CD4-positive, alpha-beta T cell (primary cell): ENCODE measurements around the gene DESI1. TPM values are rescaled to one million over a fixed set of nuclear protein-coding genes. Genes with fewer than 3 reads are reported as not detected.
"Not testable (repeated sequence)": the region's sequence is repeated elsewhere in the genome, so short reads cannot be mapped to it uniquely, and the experiment has no call there.

Source experiments
- ATAC-seq: fragments of 200-7000 bp; cut with Tn5 transposase; one replicate; pipeline ENCODE4 v1.10.0; 2022; ENCODE audit warnings: mild to moderate bottlenecking; ENCODE audit not compliant: poor library complexity
- CTCF ChIA-PET: fragments of 350-600 bp; sonication (Branson Sonifier 250); formaldehyde crosslinking; loops from one replicate; lab custom pipeline; 2021; ENCODE audit warnings: antibody characterized with exemption, inconsistent platforms; lab: Charles Lee
- POLR2A ChIA-PET: fragments of 350-600 bp; sonication (Branson Sonifier 250); formaldehyde crosslinking; loops from one replicate; lab custom pipeline; 2021; ENCODE audit warnings: antibody characterized with exemption, inconsistent platforms; lab: Charles Lee
- DNase-seq, 14 experiments: peaks; one replicate each; pipeline ENCODE4 v3.0.0-alpha.2; 2013 to 2020; ENCODE audit warnings: mixed read lengths in 2 of 14
- H3K27ac ChIP-seq, 2 donors: one replicate each; pipeline versions ENCODE4 v1.5.1 to v1.7.0; 2013; ENCODE audit warnings: low read length in 2 of 2, low read depth in 1 of 2, mild to moderate bottlenecking in 1 of 2
- H3K27me3 ChIP-seq, 2 experiments: 1 replicate in 1 of 2; 2 replicates in 1 of 2; pipeline versions ENCODE4 v1.6.1 to v1.7.0; 2013; ENCODE audit warnings: low read length in 2 of 2, control low read depth in 1 of 2, mild to moderate bottlenecking in 1 of 2, moderate library complexity in 1 of 2; ENCODE audit not compliant: insufficient read depth in 2 of 2, control insufficient read depth in 1 of 2
- H3K36me3 ChIP-seq: one replicate; pipeline ENCODE4 v1.6.1; 2013; ENCODE audit warnings: low read length, control low read depth; ENCODE audit not compliant: insufficient read depth
- H3K4me1 ChIP-seq: one replicate; pipeline ENCODE4 v1.6.1; 2013; ENCODE audit warnings: low read length, control low read depth; ENCODE audit not compliant: insufficient read depth
- H3K4me3 ChIP-seq: one replicate; pipeline ENCODE4 v1.5.1; 2013; ENCODE audit warnings: mild to moderate bottlenecking, low read length, moderate library complexity
- H3K9me3 ChIP-seq, 2 experiments: 1 replicate in 1 of 2; 2 replicates in 1 of 2; pipeline versions ENCODE4 v1.6.1 to v1.7.0; 2013; ENCODE audit warnings: low read length in 2 of 2, mild to moderate bottlenecking in 2 of 2, control low read depth in 1 of 2, moderate library complexity in 1 of 2; ENCODE audit not compliant: control insufficient read depth in 1 of 2, insufficient read depth in 1 of 2
- H3K27ac Mint-ChIP-seq: one replicate; pipeline ENCODE4 v1.8.0; 2020; ENCODE audit warnings: mixed read lengths
- H3K27me3 Mint-ChIP-seq: one replicate; pipeline ENCODE4 v1.8.0; 2021; ENCODE audit warnings: mixed read lengths
- H3K36me3 Mint-ChIP-seq: one replicate; pipeline ENCODE4 v1.8.0; 2021; ENCODE audit warnings: low read depth, mixed read lengths
- H3K4me1 Mint-ChIP-seq: one replicate; pipeline ENCODE4 v1.8.0; 2021; ENCODE audit warnings: low read depth, mixed read lengths
- H3K4me3 Mint-ChIP-seq: one replicate; pipeline ENCODE4 v1.8.0; 2020; ENCODE audit warnings: mild to moderate bottlenecking, mixed read lengths
- H3K9me3 Mint-ChIP-seq: one replicate; pipeline ENCODE4 v1.8.0; 2020; ENCODE audit warnings: mixed read lengths
- intact Hi-C, 2 experiments: fragments of 100-400 bp; cut with DNase I in 1 of 2; cut with micrococcal nuclease in 1 of 2; formaldehyde crosslinking; loops; one replicate each; pipeline versions ENCODE4 v1.15.1 to v1.9.0; 2023 to 2025; cut with DNase I, micrococcal nuclease
- total RNA-seq, 174 experiments: library from RNA in 2 of 174; stranded (reverse) in 2 of 174; gene quantifications; one replicate each; pipeline ENCODE4 v1.2.3 and lab custom pipeline; 2021 to 2026
- TF ChIP-seq, protein P1 (sequence below): fragments of 200-600 bp; IDR thresholded peaks from one replicate; pipeline ENCODE4 v1.8.0; 2022; ENCODE audit warnings: antibody characterized with exemption, mild to moderate bottlenecking

The DESI1 gene
- total RNA-seq, 2 experiments from 2014 or later: 12.7 to 13.0 TPM

DNA sequence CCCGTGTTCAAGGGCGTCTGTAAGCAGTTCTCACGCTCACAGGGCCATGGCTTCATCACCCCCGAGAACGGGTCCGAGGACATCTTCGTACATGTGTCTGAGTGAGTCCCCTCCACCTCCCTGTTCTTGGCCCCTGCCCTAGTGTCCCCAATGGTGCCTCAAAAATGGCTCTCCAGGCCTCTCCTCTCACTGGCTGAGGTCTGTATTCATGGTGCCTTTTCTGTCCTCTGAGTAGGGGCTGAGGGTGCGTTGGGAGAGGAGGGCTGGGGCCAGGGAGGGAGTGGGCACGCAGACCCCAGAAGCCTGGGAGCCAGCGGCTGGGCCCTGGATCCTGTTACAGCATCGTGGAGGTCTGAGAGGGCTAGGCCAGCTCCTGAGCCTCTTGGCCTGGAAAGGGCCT is 47.2 kb downstream of the DESI1 start:
- TF ChIP-seq, protein P1, sequence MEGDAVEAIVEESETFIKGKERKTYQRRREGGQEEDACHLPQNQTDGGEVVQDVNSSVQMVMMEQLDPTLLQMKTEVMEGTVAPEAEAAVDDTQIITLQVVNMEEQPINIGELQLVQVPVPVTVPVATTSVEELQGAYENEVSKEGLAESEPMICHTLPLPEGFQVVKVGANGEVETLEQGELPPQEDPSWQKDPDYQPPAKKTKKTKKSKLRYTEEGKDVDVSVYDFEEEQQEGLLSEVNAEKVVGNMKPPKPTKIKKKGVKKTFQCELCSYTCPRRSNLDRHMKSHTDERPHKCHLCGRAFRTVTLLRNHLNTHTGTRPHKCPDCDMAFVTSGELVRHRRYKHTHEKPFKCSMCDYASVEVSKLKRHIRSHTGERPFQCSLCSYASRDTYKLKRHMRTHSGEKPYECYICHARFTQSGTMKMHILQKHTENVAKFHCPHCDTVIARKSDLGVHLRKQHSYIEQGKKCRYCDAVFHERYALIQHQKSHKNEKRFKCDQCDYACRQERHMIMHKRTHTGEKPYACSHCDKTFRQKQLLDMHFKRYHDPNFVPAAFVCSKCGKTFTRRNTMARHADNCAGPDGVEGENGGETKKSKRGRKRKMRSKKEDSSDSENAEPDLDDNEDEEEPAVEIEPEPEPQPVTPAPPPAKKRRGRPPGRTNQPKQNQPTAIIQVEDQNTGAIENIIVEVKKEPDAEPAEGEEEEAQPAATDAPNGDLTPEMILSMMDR: no peak

DNA sequence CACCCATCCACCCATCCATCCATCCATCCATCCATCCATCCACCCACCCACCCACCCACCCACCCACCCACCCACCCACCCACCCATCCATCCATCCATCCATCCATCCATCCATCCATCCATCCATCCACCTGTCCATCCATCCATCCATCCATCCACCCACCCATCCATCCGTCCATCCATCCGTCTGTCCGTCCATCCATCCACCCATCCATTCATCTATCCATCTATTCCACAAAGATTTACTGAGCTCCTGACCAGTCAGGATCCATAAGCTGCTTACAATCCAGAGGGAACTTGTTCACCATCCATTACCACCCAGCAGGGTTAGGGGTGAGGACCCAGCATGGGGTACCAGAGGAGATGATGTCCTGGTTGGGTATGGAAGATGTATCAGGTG is 48.5 kb downstream of the DESI1 start:
- H3K4me1 Mint-ChIP-seq, H3K9me3 ChIP-seq, H3K27me3 ChIP-seq, intact Hi-C loops, H3K36me3 ChIP-seq, H3K4me3 Mint-ChIP-seq, DNase-seq, H3K27ac Mint-ChIP-seq, POLR2A ChIA-PET, H3K4me1 ChIP-seq, H3K27ac ChIP-seq, H3K27me3 Mint-ChIP-seq, ATAC-seq, H3K9me3 Mint-ChIP-seq, H3K4me3 ChIP-seq, CTCF ChIA-PET, H3K36me3 Mint-ChIP-seq: not testable (repeated sequence)

More for the DNA sequence above, 47.2 kb downstream of the DESI1 start:
- peaks cover 23% of the 10 kb centered on the region for H3K36me3 Mint-ChIP-seq
- H3K27ac Mint-ChIP-seq: no peak overlapping the region
- ChIA-PET CTCF (no interaction called here), POLR2A (no interaction called here)
- H3K4me3 ChIP-seq: no peak overlapping the region
- H3K36me3 ChIP-seq: peaks cover 18% of the 10 kb centered on the region
- ATAC-seq (no peak), DNase-seq (no peak)
- no peaks in the 10 kb centered on the region for H3K4me1 ChIP-seq
- H3K4me3 Mint-ChIP-seq: no peak overlapping the region
- no peaks in the 10 kb centered on the region for H3K27me3 ChIP-seq
- no peaks in the 10 kb centered on the region for H3K9me3 ChIP-seq
- no peaks in the 10 kb centered on the region for H3K4me1 Mint-ChIP-seq
- H3K27me3 Mint-ChIP-seq: no peaks in the 10 kb centered on the region
- intact Hi-C loops: no loop called here
- no peaks in the 10 kb centered on the region for H3K9me3 Mint-ChIP-seq
- no peak overlapping the region for H3K27ac ChIP-seq

DNA sequence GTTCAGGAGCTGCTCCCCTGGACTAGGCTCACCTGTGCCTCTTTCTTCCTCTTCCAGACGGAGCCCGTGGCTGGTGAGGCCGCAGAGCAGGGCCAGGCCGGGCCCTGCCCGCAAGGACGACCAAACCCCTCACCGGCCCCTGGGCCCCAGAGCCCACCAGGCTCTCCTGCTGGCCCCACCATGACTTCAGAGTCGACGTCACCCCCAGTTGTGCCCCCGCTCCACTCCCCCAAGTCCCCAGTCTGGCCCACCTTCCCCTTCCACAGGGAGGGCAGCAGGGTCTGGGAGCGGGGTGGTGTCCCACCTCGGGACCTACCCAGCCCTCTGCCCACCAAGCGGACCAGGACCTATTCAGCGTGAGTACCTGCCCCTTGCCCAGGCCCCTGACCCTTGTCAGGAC is 49.1 kb downstream of the DESI1 start:
- H3K36me3 Mint-ChIP-seq: peaks cover 4% of the 10 kb centered on the region
- Histone ChIP-seq H3K27me3 (no peaks in the 10 kb centered on the region), H3K9me3 (no peaks in the 10 kb centered on the region), H3K4me1 (no peaks in the 10 kb centered on the region), H3K36me3 (peaks cover 1% of the 10 kb centered on the region), H3K27ac (no peak overlapping the region), H3K4me3 (no peak overlapping the region)
- DNase-seq (no peak), ATAC-seq (no peak)
- H3K27me3 Mint-ChIP-seq: no peaks in the 10 kb centered on the region
- TF ChIP-seq, protein P1: no peak
- H3K4me3 Mint-ChIP-seq: no peak overlapping the region
- H3K27ac Mint-ChIP-seq: no peak overlapping the region
- intact Hi-C loops: no loop called here
- ChIA-PET CTCF (no interaction called here), POLR2A (no interaction called here)
- no peaks in the 10 kb centered on the region for H3K4me1 Mint-ChIP-seq
- H3K9me3 Mint-ChIP-seq: no peaks in the 10 kb centered on the region

DNA sequence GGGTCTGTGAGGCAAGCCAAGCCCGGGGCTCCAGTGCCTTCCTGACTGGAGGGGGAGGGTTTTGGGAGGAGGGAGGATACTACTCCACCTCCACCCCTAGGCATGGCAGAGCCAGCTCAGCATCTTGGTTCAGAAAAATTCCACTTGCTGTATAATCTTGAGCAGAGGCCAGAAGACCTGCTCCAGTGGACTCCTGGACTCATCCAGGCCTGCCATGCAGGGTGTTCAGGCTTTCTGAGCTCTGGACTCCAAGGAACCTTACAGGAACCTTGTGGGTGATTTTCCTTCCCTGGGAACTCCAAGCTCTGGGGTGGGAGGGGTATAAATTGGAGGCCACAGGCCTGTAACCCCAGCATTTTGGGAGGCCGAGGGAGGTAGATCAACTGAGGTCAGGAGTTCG is 50.6 kb downstream of the DESI1 start:
- POLR2A ChIA-PET: no interaction called here
- TF ChIP-seq, protein P1: no peak
- Mint-ChIP-seq H3K27ac (no peak overlapping the region), H3K4me1 (no peaks in the 10 kb centered on the region), H3K27me3 (no peaks in the 10 kb centered on the region), H3K9me3 (no peaks in the 10 kb centered on the region), H3K4me3 (no peak overlapping the region), H3K36me3 (no peaks in the 10 kb centered on the region)
- Histone ChIP-seq H3K36me3 (no peaks in the 10 kb centered on the region), H3K27ac (no peak overlapping the region), H3K27me3 (no peaks in the 10 kb centered on the region), H3K9me3 (no peaks in the 10 kb centered on the region), H3K4me1 (no peaks in the 10 kb centered on the region), H3K4me3 (no peak overlapping the region)
- no peak for ATAC-seq
- CTCF ChIA-PET: interaction anchor here (0.6 to 1.0 kb wide), 2 partner anchors 18 to 30 kb away, joined by 3 read pairs; no protein-coding TSS in a partner anchor
- intact Hi-C loops: no loop called here
- DNase-seq: no peak
